Karpas-422 (cell line): ENCODE measurements around the gene NT5DC1. TPM values are rescaled to one million over a fixed set of nuclear protein-coding genes. Genes with fewer than 3 reads are reported as not detected.

Experiments used
- DNase-seq: peaks from one replicate; pipeline ENCODE4 v3.0.0-alpha.2; 2015
- H2AFZ ChIP-seq: fragments of 200-600 bp; sonication (generic); 2 replicates; pipeline ENCODE4 v1.6.1; 2014; ENCODE audit warnings: antibody characterized with exemption, low read length, mixed read lengths
- H3K27ac ChIP-seq: fragments of 200-600 bp; sonication (generic); 2 replicates; pipeline ENCODE4 v1.5.1; 2014; ENCODE audit warnings: mild to moderate bottlenecking, low read length, moderate library complexity
- H3K27me3 ChIP-seq: fragments of 200-600 bp; sonication (generic); 2 replicates; pipeline ENCODE4 v1.6.1; 2014; ENCODE audit warnings: low read length, mixed read lengths
- H3K36me3 ChIP-seq: fragments of 200-600 bp; sonication (generic); 2 replicates; pipeline ENCODE4 v1.6.1; 2014; ENCODE audit warnings: low read length, mixed read lengths; ENCODE audit not compliant: insufficient read depth
- H3K4me1 ChIP-seq: fragments of 200-600 bp; sonication (generic); 2 replicates; pipeline ENCODE4 v1.6.1; 2014; ENCODE audit warnings: mild to moderate bottlenecking, low read length, mixed read lengths
- H3K4me2 ChIP-seq: fragments of 200-600 bp; sonication (generic); 2 replicates; pipeline ENCODE4 v1.6.1; 2014; ENCODE audit warnings: low read length, low read depth, mild to moderate bottlenecking; ENCODE audit not compliant: poor library complexity, severe bottlenecking
- H3K4me3 ChIP-seq: fragments of 200-600 bp; sonication (generic); 2 replicates; pipeline ENCODE4 v1.5.1; 2014; ENCODE audit warnings: mild to moderate bottlenecking, antibody characterized with exemption, low read length, mixed read lengths
- H3K79me2 ChIP-seq: fragments of 200-600 bp; sonication (generic); 2 replicates; pipeline ENCODE4 v1.6.1; 2014; ENCODE audit warnings: mild to moderate bottlenecking, low read length, mixed read lengths
- H3K9ac ChIP-seq: fragments of 200-600 bp; sonication (generic); 2 replicates; pipeline ENCODE4 v1.6.0; 2014; ENCODE audit warnings: low read length
- H3K9me2 ChIP-seq: fragments of 200-600 bp; sonication (generic), shearing (Covaris generic); replicated peaks from 2 replicates; pipeline ENCODE4 v1.6.0; 2014; ENCODE audit warnings: mild to moderate bottlenecking, low read length, moderate library complexity; ENCODE audit not compliant: insufficient read depth
- H3K9me3 ChIP-seq: fragments of 300-700, 200-600 bp; sonication (generic); 2 replicates; pipeline ENCODE4 v1.6.1; 2014; ENCODE audit warnings: low read length, mixed read lengths
- H4K20me1 ChIP-seq: fragments of 200-600 bp; sonication (generic); 2 replicates; pipeline ENCODE4 v1.6.1; 2014; ENCODE audit warnings: mild to moderate bottlenecking, antibody characterized with exemption, low read length, low read depth; ENCODE audit not compliant: insufficient read depth
- total RNA-seq: library from RNA; depleted of rRNA; stranded (reverse); fragments of >200 nt; shearing (Covaris generic); gene quantifications from 2 replicates; pipeline ENCODE4 v1.2.3, GENCODE V29; 2014; ENCODE audit warnings: low replicate concordance

NT5DC1 gene
- total RNA-seq, 1 experiment from 2014 or later = 3.0 TPM

- no peak overlapping the region for H3K27ac ChIP-seq
- H3K36me3 ChIP-seq = peaks cover 12% of the 10 kb centered on the region; the same call in 1 of the 2 replicates
- no peaks in the 10 kb centered on the region for H3K9me2 ChIP-seq
- H2AFZ ChIP-seq = no peak overlapping the region
- H3K4me3 ChIP-seq = no peak overlapping the region
- H3K4me1 ChIP-seq = peaks cover 35% of the 10 kb centered on the region
- H3K9me3 ChIP-seq = no peaks in the 10 kb centered on the region
- no peak overlapping the region for H3K4me2 ChIP-seq
- no peak for DNase-seq
- H3K27me3 ChIP-seq = no peaks in the 10 kb centered on the region
- H3K79me2 ChIP-seq = peaks cover 22% of the 10 kb centered on the region
- peaks cover 8% of the 10 kb centered on the region; the same call in 1 of the 2 replicates for H4K20me1 ChIP-seq
- no peak overlapping the region for H3K9ac ChIP-seq
These were observed 170.6 kb downstream of the NT5DC1 start for GRCh38 chr6:116271149-116271708.

DNA sequence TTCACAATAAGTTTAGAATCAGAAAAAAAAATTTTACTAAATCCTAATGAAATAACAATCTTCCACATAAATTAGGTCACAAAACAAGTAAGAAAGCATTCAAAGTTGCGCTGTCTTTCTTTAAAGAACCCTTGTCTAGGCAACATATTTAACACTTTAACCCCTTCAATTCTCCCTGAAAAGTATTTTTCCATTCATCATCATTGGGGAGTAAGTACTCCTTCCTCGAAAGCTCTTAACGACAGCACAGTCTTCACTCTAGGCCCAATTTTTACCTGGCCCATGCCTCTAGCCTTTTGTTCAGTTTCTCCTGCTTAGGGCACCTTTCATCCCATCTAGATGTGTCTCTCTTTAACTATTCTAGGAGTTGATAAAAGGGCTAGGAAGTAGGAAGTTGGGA lies 176.5 kb downstream of the NT5DC1 start:
- H3K9me3 ChIP-seq = no peaks in the 10 kb centered on the region
- peaks cover 26% of the 10 kb centered on the region; the same call in 1 of the 2 replicates for H3K36me3 ChIP-seq
- H3K79me2 ChIP-seq = peaks cover 60% of the 10 kb centered on the region
- no peak overlapping the region for H3K27ac ChIP-seq
- no peak for DNase-seq
- no peaks in the 10 kb centered on the region for H3K27me3 ChIP-seq
- H4K20me1 ChIP-seq = peaks cover 39% of the 10 kb centered on the region
- no peak overlapping the region for H2AFZ ChIP-seq
- H3K9ac ChIP-seq = peak overlapping the region; percentile 40
- H3K9me2 ChIP-seq = no peaks in the 10 kb centered on the region
- peak overlapping the region; percentile 98 for H3K4me2 ChIP-seq
- peaks cover 62% of the 10 kb centered on the region for H3K4me1 ChIP-seq
- peak overlapping the region; percentile 90 for H3K4me3 ChIP-seq

DNA sequence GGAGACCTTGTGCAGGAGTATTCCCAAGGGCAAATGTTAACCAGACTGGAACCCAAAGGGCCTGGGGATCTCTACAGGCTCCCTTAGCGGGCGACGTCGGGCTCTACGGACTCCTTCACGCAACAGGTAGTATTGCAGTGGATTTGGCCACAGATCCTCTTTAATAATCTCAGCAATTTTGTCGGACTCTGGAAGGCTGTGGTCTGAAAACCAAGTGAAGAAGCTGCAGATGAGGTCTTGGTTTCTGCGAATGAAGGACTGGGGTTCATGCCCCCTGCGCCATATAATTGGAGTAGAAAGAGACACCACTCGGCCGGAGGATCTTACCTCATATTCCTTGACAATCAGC lies 177.8 kb downstream of the NT5DC1 start:
- Histone ChIP-seq H4K20me1 (peaks cover 39% of the 10 kb centered on the region), H3K4me1 (peaks cover 75% of the 10 kb centered on the region), H3K4me3 (peak overlapping the region; percentile 90), H3K27ac (no peak overlapping the region; the same call in 1 of the 2 replicates), H3K9ac (peak overlapping the region; percentile 83), H3K36me3 (peaks cover 26% of the 10 kb centered on the region; the same call in 1 of the 2 replicates), H3K27me3 (no peaks in the 10 kb centered on the region), H3K9me2 (no peaks in the 10 kb centered on the region), H3K9me3 (no peaks in the 10 kb centered on the region), H3K79me2 (peaks cover 60% of the 10 kb centered on the region), H3K4me2 (peak overlapping the region; percentile 98), H2AFZ (no peak overlapping the region)
- no peak for DNase-seq

DNA sequence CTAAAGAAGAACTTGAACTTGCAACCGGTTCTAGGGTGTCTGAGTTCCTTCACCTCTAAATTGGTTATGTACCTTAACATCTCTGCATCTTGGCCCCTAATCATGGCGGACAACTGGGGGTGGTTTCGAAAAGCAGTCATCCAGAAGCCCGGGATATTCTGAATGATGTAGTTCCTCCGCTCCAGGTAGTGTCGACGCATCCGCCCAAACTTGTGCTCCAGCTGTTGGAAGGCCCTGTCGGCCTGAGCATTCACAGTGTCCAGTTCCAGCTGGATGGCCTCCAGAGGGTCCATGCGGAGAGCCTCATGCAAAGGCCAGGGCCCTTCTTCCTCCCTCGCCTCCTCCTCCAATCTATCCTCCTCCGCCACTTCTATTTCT lies 178.2 kb downstream of the NT5DC1 start:
- Histone ChIP-seq H3K9me2 (no peaks in the 10 kb centered on the region), H4K20me1 (peaks cover 39% of the 10 kb centered on the region), H3K79me2 (peaks cover 60% of the 10 kb centered on the region), H3K27me3 (no peaks in the 10 kb centered on the region), H3K4me3 (peak overlapping the region; percentile 90), H3K27ac (peak overlapping the region; percentile 80), H3K9ac (peak overlapping the region; percentile 83), H2AFZ (no peak overlapping the region), H3K9me3 (no peaks in the 10 kb centered on the region), H3K4me1 (peaks cover 75% of the 10 kb centered on the region), H3K36me3 (peaks cover 26% of the 10 kb centered on the region; the same call in 1 of the 2 replicates), H3K4me2 (peak overlapping the region; percentile 98)
- peak; percentile 44 for DNase-seq

- DNase-seq = peak; percentile 99
- Histone ChIP-seq H2AFZ (peak within 1 kb of the TSS; percentile 96), H3K4me2 (peak within 1 kb of the TSS; percentile 98), H4K20me1 (peaks cover 39% of the 10 kb centered on the region), H3K4me1 (peaks cover 75% of the 10 kb centered on the region), H3K9ac (peak within 1 kb of the TSS; percentile 83), H3K4me3 (peak within 1 kb of the TSS; percentile 90), H3K79me2 (peaks cover 59% of the 10 kb centered on the region), H3K9me3 (no peaks in the 10 kb centered on the region), H3K27ac (peak within 1 kb of the TSS; percentile 80), H3K27me3 (no peaks in the 10 kb centered on the region), H3K36me3 (peaks cover 26% of the 10 kb centered on the region; the same call in 1 of the 2 replicates), H3K9me2 (no peaks in the 10 kb centered on the region)
These were observed 178.8 kb downstream of the NT5DC1 start, which contains the start of gene TSPYL1 for GRCh38 chr6:116279232-116280160. Gene TSPYL1, minus strand, starts transcription at chr6:116279930. Its CDS starts 100 bp downstream, at chr6:116279830.

DNA sequence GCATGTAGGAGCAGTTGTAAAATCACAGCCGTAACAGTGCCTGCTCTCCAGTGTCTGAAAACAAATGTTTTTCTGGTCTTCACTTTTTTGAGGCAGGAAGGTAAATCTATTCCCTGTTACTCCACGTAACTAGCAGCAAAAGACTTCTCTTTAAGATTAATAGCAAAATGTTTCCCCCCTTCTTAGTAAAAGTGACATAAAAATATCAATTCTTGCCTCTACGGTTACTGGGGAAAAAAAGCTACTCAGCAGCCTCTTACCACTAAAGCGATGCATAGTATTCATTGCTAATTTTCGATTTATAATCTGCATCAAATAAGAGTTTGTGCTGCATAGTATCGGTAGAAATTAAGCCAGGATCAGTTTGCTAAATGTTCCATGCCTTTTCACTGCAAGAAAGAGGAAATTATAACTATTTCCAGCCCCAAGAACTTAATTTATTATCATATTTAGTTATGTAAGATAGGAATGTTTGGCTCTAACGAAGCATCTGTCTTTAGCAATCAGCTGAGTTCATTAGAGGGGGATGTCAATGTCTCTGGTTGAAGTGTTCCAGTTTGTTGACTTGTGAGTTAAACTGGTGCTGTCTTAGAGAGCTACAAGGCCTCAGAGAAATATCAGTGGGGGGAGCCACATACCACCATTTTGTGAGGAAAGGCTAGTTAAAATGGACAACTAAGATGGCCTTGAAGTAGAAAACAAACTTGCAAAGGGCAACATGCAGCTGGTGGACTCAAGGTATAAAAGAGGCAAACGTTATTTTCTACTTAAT lies 179.7 kb downstream of the NT5DC1 start:
- H3K4me2 ChIP-seq = peak overlapping the region; percentile 98
- DNase-seq = peak; percentile 69
- H3K36me3 ChIP-seq = peaks cover 19% of the 10 kb centered on the region; the same call in 1 of the 2 replicates
- H3K4me1 ChIP-seq = peaks cover 67% of the 10 kb centered on the region
- H3K9ac ChIP-seq = peak overlapping the region; percentile 83
- peak overlapping the region; percentile 96 for H2AFZ ChIP-seq
- H3K27ac ChIP-seq = peak overlapping the region; percentile 76
- H4K20me1 ChIP-seq = peaks cover 39% of the 10 kb centered on the region
- peaks cover 50% of the 10 kb centered on the region for H3K79me2 ChIP-seq
- H3K27me3 ChIP-seq = no peaks in the 10 kb centered on the region
- H3K9me3 ChIP-seq = no peaks in the 10 kb centered on the region
- peak overlapping the region; percentile 90 for H3K4me3 ChIP-seq
- no peaks in the 10 kb centered on the region for H3K9me2 ChIP-seq

- H4K20me1 ChIP-seq = peaks cover 34% of the 10 kb centered on the region
- no peak overlapping the region for H2AFZ ChIP-seq
- H3K79me2 ChIP-seq = peaks cover 44% of the 10 kb centered on the region
- peak overlapping the region; percentile 83 for H3K9ac ChIP-seq
- no peaks in the 10 kb centered on the region for H3K9me3 ChIP-seq
- peaks cover 62% of the 10 kb centered on the region for H3K4me1 ChIP-seq
- no peaks in the 10 kb centered on the region for H3K9me2 ChIP-seq
- H3K4me2 ChIP-seq = peak overlapping the region; percentile 98
- DNase-seq = no peak
- H3K27me3 ChIP-seq = no peaks in the 10 kb centered on the region
- no peak overlapping the region for H3K27ac ChIP-seq
- peak overlapping the region; percentile 90 for H3K4me3 ChIP-seq
- H3K36me3 ChIP-seq = peaks cover 19% of the 10 kb centered on the region; the same call in 1 of the 2 replicates
These were observed 180.3 kb downstream of the NT5DC1 start for GRCh38 chr6:116280933-116281316.
